Measurements from ENCODE around the gene APEH.

GRCh38 chr3:49702672-49703071, 28.5 kb downstream of the APEH start:
- TF ChIP-seq AKAP8 (CRISPR knock-in tag; IDR thresholded peaks at IDR 0.05), result no peak
- no peak for TF ChIP-seq PLSCR1 (CRISPR knock-in tag; IDR thresholded peaks at IDR 0.05; ENCODE audit: borderline replicate concordance)
- TF ChIP-seq CTCF (CRISPR knock-in tag; IDR thresholded peaks at IDR 0.05), result no peak
